IPS-NIHi11 (cell line): ENCODE results near the gene PAN3.
A peak's percentile ranks its signal among the peaks of the same experiment; 100 is the strongest.

ENCODE experiments used
- DNase-seq: peaks from one replicate; pipeline ENCODE4 v3.0.0; 2012; ENCODE audit warnings: mixed read lengths, low spot score

The PAN3 gene

GRCh38 chr13:28220166-28220565, 81.8 kb downstream of the PAN3 start:
- no peak for DNase-seq

DNA sequence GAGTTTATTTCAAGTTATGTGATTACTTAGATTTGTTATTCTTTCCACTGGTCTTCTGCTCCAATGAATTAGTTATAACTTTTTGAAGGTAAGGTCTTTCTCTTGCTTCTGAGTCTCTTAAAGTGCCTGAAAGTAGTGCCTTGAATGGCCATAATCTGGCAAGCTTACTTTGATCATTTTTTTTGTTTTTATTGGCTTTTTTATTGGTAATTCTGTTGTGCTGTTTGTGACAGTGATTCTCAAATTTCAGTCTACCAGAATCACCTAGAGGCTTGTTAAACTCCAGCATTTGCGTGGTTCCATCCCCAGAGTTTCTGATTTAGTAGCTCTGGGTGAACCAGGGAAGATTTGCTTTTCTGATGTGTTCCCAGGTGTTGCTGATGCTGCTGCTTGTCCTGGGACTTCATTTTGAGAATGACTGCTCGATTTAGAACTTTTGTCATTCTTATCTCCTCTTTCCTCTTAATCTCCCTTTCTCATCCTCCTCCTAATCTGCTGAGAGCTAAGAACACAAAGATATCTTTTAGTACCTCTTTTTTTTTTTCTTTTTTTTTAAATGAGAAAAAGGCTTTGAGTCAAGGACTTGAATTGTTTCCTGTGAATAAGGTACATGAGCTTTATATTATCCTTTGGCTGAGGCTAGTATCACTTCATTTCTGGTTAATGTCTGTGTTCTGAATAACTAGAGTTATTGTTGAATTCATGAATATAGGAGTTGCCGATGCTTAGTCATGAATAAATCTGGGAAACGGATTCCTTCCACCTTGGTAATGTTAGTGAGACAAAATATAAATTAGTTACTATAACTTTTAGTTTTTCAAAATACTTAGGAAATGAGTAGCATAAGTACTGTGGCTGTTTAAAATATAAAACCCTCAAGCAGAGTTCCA, 91.4 kb downstream of the PAN3 start:
- no peak for DNase-seq

DNA sequence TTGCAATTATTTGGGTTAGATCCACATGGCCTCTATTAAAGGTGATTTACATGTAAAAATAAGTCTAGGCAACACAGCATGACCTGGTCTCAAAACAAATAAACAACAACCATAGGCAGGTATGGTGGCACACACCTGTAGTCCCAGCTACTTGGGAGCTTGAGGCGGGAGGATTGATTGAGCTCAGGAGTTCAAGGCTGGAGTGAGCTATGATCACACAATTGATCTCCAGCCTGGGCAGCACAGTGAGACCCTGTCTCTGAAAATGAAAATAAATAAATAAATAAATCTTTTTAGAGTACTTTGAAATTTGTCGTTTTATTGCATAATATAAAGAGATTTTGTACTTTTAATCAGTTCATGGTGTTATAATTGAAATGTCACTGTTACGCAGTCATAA, 93.3 kb downstream of the PAN3 start:
- no peak for DNase-seq

DNA sequence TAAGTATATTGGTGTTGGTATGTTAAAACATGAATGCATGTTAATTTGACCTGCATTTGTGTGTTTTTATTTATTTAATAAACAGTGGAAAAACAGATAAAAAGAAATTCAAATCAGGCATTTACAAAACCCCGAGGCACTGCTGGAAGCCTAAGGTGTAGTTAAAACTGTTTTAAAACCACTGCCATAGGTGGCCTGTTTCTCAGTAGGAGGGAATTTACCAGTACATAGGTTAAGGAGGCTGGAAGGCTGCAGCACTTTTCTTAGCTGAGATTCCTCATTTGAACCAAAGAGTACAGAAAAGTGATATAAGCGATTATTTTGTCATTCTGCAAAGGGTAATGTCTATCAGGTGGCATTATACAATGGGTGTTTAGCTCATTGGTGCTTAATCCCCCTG, 99.6 kb downstream of the PAN3 start:
- DNase-seq = peak; percentile 14

DNA sequence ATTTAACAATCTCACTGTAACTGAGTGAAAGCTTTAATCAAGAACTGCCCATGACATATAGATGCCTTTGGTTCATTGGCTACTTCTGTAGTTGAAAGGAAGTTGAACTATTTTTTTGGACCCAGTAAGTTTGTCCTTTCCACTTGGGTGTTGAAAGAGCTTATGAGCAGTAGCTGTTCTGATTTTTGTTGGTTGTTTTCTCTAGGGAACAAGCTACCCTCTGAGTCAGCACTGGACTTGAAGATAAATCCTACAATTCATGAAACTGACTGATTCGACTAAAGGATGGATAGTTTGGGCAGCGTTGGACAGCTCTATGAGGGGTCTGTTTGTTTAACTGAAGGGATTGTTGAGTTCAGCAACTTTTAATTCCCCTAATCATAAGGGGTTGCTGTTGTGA, 101.0 kb downstream of the PAN3 start:
- no peak for DNase-seq

GRCh38 chr13:28245465-28245864, 107.1 kb downstream of the PAN3 start:
- DNase-seq = no peak

DNA sequence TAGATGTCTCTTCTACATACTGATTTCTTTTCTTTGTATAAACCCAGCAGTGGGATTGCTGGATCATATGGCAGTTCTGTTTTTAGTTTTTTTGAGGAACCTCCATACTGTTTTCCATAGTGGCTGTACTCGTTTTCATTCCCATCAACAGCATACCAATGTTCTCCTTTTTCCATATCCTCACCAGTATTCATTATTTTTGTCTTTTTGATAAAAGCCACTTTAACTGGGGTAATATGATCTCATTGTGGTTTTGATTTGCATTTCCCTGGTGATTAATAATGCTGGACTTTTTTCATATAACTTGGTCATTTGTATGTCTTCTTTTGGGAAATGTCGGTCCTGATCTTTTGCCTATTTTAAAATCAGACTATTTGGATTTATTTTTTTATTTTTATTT, 108.5 kb downstream of the PAN3 start:
- DNase-seq = no peak

- no peak for DNase-seq
Measured at GRCh38 chr13:28248080-28248479, 109.7 kb downstream of the PAN3 start.

- no peak for DNase-seq
Measured at GRCh38 chr13:28250542-28250941, 112.2 kb downstream of the PAN3 start.

DNA sequence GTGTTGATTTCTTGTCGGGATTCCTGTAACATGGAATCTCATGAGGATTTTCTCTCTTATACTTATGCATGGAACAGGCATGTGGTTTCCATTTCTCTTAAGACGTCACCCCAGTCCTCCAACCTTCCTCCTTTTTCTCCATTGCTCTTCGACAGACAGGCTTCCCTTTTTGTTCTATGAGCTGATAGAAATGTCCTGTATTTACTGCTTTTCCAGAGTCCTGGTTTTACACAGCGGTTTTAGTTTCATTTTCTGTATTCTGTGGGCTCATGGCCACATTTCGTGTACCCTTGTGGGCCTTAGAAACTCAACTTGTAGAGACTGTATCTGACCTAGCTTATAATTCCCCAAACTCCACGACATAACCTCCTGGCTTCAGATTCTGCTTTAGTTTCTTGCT, 113.1 kb downstream of the PAN3 start:
- no peak for DNase-seq

DNA sequence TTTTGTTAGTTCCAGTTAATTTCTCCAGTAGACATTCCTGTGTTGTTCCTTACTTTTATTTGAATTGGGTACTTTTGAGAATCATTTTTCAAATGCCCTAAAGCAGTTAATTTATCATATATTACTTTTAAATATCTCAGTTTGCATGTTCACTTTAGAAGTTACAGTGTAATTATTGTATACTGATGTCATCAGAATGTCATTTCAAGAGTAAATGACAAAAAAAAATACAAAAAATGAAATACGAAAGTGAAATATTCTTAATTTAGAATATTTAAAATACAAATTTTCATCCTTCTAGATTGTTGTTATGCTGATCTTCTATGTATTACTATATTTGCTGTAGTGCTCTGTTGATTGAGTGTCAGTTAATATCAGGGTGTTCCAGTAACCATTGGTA, 114.2 kb downstream of the PAN3 start:
- no peak for DNase-seq

DNA sequence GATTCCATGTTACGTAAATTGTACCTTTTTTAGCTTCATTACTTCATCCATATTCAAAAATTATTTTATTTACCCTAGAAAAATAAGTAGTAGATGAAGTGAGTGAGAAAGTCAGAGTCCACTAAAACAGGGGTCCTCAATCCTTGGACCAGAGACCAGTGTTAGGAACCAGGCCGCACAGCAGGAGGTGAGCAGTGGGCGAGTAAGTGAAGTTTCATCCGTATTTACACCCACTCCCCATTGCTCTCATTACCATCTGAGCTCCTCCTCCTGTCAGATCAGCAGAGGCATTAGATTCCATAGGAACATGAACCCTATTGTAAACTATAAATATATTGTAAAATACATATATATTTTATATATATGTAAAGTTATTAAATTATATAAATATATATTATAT, 119.0 kb downstream of the PAN3 start:
- DNase-seq = no peak

GRCh38 chr13:28258417-28258816, 120.1 kb downstream of the PAN3 start:
- DNase-seq = no peak

DNA sequence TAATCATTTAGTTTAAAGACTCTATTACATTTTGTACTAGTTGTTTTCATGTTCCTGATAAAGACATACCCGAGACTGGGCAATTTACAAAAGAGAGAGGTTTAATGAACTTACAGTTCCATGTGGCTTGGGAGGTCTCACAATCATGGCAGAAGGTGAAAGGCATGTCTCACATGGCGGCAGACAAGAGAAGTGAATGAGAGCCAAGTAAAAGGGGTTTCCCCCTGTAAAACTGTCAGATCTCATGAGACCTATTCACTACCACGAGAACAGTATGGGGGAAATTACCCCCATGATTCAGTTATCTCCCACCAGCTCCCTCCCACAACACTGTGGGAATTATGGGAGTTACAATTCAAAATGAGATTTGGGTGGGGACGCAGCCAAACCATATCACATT, 129.2 kb downstream of the PAN3 start:
- no peak for DNase-seq

DNA sequence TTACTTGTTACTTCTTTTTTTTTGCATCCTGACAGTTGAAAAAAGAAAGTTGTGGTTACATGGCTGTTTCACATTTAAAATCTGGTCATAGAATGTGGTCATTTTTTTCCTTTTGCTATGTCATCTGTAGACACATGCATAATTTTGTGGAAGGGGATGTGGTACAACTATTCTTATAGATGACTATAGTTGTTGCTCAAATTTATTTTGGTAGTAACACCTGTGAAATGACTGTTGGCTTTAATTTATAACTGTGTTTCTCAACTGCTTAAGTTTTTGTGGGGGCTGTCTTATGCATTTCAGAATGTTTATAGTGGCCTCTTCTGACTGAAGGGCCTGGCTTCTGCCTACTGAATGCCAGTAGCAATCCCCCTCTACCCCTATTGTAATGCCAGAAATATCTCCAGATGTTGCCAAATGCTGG, 130.5 kb downstream of the PAN3 start:
- no peak for DNase-seq

DNA sequence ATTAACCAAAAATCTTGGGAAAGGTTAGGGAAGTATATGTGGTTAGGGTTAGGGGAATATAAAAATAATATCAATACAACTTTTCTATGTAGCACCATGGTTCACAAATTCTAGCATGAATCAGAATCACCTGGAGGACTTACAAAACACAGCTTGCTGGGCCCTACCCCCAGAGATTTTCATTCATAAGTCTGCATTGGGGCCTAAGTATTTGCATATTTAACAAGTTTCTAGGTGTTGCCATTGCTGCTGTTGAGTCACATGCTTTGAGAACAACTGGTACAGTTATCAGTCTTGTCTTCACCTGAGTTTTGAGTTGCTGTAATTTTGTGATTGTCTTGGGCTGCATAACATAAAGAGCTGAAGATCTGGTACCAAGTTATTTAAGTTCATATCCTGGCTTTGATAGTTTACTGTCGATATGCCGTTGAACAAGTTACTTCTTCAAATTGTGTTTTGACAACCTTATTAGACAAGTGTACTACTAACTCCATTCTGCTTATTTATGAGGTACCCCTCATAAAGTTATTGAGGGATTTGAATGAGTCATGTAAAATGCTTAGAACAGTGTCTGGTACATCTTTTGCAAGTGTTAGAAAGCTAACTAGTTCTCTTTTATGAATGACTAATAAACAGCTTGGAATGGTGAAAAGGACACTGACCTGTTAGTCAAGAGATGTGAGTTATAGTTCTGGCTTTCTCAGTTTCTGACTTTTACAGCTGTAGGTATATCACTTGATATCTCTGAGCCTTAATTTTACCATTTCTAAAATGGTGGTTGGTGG, 132.9 kb downstream of the PAN3 start:
- DNase-seq = no peak

- peak; percentile 11 for DNase-seq
Measured at GRCh38 chr13:28273919-28274318, 135.6 kb downstream of the PAN3 start.

DNA sequence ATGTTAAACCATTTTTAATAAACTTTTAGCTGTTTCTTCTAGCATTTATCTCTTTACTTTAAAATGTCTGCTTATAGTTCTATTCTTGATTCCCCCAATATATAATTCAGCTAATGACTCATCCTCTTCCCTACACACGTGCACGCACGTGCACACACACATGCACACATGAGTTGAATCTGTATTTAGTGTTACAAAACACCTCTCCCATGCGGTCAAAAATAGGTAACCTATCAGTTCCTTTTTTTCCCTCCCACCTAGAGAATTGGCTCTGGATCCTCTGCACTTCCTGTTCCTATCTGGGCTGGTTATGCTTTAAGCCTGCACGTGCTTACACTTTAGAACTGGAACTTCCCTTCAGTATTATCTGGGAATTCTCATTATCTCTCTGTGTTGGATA, 144.1 kb downstream of the PAN3 start:
- no peak for DNase-seq

- DNase-seq = no peak
Measured at GRCh38 chr13:28283600-28283999, 145.3 kb downstream of the PAN3 start.

GRCh38 chr13:28286263-28286662, 147.9 kb downstream of the PAN3 start:
- DNase-seq = no peak

- DNase-seq = peak; percentile 79
Measured at GRCh38 chr13:28297341-28297740, 159.0 kb downstream of the PAN3 start.

- DNase-seq = no peak
Measured at GRCh38 chr13:28299916-28300315, 161.6 kb downstream of the PAN3 start.

- DNase-seq = no peak
Measured at GRCh38 chr13:28301839-28302238, 163.5 kb downstream of the PAN3 start.
